SK-MEL-5 (cell line): Measurements from ENCODE around the gene VCY. TPM values are rescaled to one million over a fixed set of nuclear protein-coding genes. Genes with fewer than 3 reads are reported as not detected.
"Not testable (repeated sequence)": the region's sequence is repeated elsewhere in the genome, so short reads cannot be mapped to it uniquely, and the experiment has no call there.

Source experiments
- DNase-seq: peaks from one replicate; pipeline ENCODE4 v3.0.0-alpha.2; 2016; ENCODE audit warnings: low read depth, low spot score
- in situ Hi-C: cut with HindIII; loops from 2 replicates; pipeline ENCODE4 v1.10.0; 2016; ENCODE audit warnings: low sequenced_read_pairs, high pct_unique_total_duplicates, low pct_unique_long_range_greater_than_20kb
- polyA plus RNA-seq, 2 experiments: library from polyadenylated mRNA; depleted of rRNA; stranded (reverse); fragments of >200 nt; gene quantifications; 2 replicates each; pipeline ENCODE4 v1.2.3, GENCODE V29; 2015
- total RNA-seq: library from RNA; depleted of rRNA; stranded (reverse); fragments of >200 nt; shearing (Covaris generic); gene quantifications from 2 replicates; pipeline ENCODE4 v1.2.3, GENCODE V29; 2014; rRNA removed

VCY gene
- not detected in 2 replicates for total RNA-seq
- polyA plus RNA-seq (2015; cell fraction: cytosol; rRNA removed): not detected in 2 replicates
- polyA plus RNA-seq (2015; cell fraction: nucleus; rRNA removed): not detected in 2 replicates

- in situ Hi-C loops, DNase-seq: not testable (repeated sequence)
Observed at GRCh38 chrY:13986373-13986772, at the start of gene VCY. VCY (minus strand) TSS chrY:13986473; CDS start chrY:13986440, 33 bp downstream.

GRCh38 chrY:14030395-14030794, 44.1 kb upstream of the VCY start:
- in situ Hi-C loops, DNase-seq: not testable (repeated sequence)

GRCh38 chrY:14011916-14012315, 25.6 kb upstream of the VCY start:
- in situ Hi-C loops, DNase-seq: not testable (repeated sequence)

GRCh38 chrY:13942406-13942805, 43.9 kb downstream of the VCY start:
- DNase-seq, in situ Hi-C loops: not testable (repeated sequence)

Other genes starting within 250 kb of the VCY start
- not detected in 2 replicates for gene VCY1B, start 69.8 kb upstream of the VCY start, total RNA-seq